ENCODE data around the gene WWOX. TPM values are rescaled to one million over a fixed set of nuclear protein-coding genes. Genes with fewer than 3 reads are reported as not detected.

Gene WWOX
- total and polyA plus RNA-seq, 2 of the 8 experiments (the other 6 are each of a cell fraction or from before 2014, with no cell fraction given): 5.4 to 16.7 TPM

- Histone ChIP-seq H2BK12ac (ENCODE audit: low read depth, low read length) (no peak overlapping the region), H2BK5ac (ENCODE audit: low read depth, low read length) (no peak overlapping the region), H2BK120ac (replicated peaks; ENCODE audit: low read depth, low read length) (no peak overlapping the region), H2AK5ac (ENCODE audit: low read depth, low read length) (no peak overlapping the region), H3K4me2 (ENCODE audit: insufficient read depth in 1 of 2, low read depth in 2 of 2, low read length in 2 of 2) (no peak overlapping the region), H3K9ac (replicated peaks in 1 of 4; ENCODE audit: extremely low read depth in 1 of 4, low read depth in 3 of 4, low read length in 3 of 4) (no peak overlapping the region), H4K91ac (replicated peaks; ENCODE audit: insufficient read length, low read length) (no peak overlapping the region), H4K20me1 (replicated peaks in 1 of 2; ENCODE audit: control insufficient read depth in 1 of 2, insufficient read depth in 2 of 2, low read length in 2 of 2) (peaks cover 0 to 3% of the 10 kb centered on the region in 2 experiments), H3K4me1 (replicated peaks in 1 of 4; ENCODE audit: control insufficient read depth in 3 of 4, insufficient read depth in 4 of 4, low read length in 3 of 4) (peaks cover 0 to 5% (median 3%) of the 10 kb centered on the region in 4 experiments; a peak in 4 of 7 replicates), H3K18ac (ENCODE audit: extremely low read depth, low read length) (no peak overlapping the region), H3K9me3 (ENCODE audit: insufficient read depth in 2 of 2, low read depth in 1 of 2, low read length in 1 of 2) (no peaks in the 10 kb centered on the region), H3K4ac (replicated peaks; ENCODE audit: insufficient read length, low read depth, low read length) (no peak overlapping the region), H3K14ac (ENCODE audit: insufficient read length) (no peak overlapping the region), H2AFZ (ENCODE audit: low read length) (no peak overlapping the region), H2BK20ac (ENCODE audit: low read length) (no peak overlapping the region), H2BK15ac (ENCODE audit: low read length) (no peak overlapping the region), H3K36me3 (ENCODE audit: control insufficient read depth in 2 of 4, insufficient read depth in 4 of 4, low read length in 3 of 4) (no peaks in the 10 kb centered on the region), H3K79me2 (ENCODE audit: control insufficient read depth in 1 of 2, insufficient read depth in 2 of 2, low read length in 2 of 2) (no peaks in the 10 kb centered on the region), H3K56ac (replicated peaks; ENCODE audit: insufficient read length, low read depth, low read length) (no peak overlapping the region), H3K27me3 (replicated peaks in 1 of 4; ENCODE audit: control insufficient read depth in 3 of 4, extremely low read depth in 1 of 4, insufficient read depth in 3 of 4, low read length in 3 of 4) (no peaks in the 10 kb centered on the region), H4K8ac (ENCODE audit: extremely low read depth, insufficient read depth, low read length) (no peak overlapping the region), H4K5ac (ENCODE audit: insufficient read length, low read depth, low read length) (no peak overlapping the region), H3K27ac (ENCODE audit: low read depth, low read length) (no peak overlapping the region), H3K79me1 (ENCODE audit: low read depth, low read length) (no peaks in the 10 kb centered on the region), H3K23me2 (ENCODE audit: low read depth, low read length) (no peaks in the 10 kb centered on the region), H3K4me3 (ENCODE audit: extremely low read depth in 1 of 4, insufficient read depth in 2 of 4, low read depth in 3 of 4, low read length in 4 of 4) (no peak overlapping the region), H3K23ac (ENCODE audit: insufficient read length) (no peak overlapping the region)
- POLR2A ChIA-PET (ENCODE audit: partially characterized antibody): no interaction called here
- no peak for TF ChIP-seq SP2 (IDR thresholded peaks at IDR 0.05; ENCODE audit: low read length)
- TF ChIP-seq EZH2 (IDR thresholded peaks at IDR 0.05; ENCODE audit: low read depth, low read length, severe bottlenecking): no peak
- TF ChIP-seq ASH2L (IDR thresholded peaks at IDR 0.05; ENCODE audit: low read length): no peak
- no peak for TF ChIP-seq BCL11A (IDR thresholded peaks at IDR 0.05; ENCODE audit: low read depth in 2 of 2, low read length in 2 of 2)
- TF ChIP-seq BRCA1 (IDR thresholded peaks at IDR 0.05; ENCODE audit: low read depth, low read length): no peak
- no peak for TF ChIP-seq POU5F1 (IDR thresholded peaks at IDR 0.05; ENCODE audit: low read depth, low read length)
- no peak for TF ChIP-seq RXRA (IDR thresholded peaks at IDR 0.05; ENCODE audit: insufficient read depth, low read depth, low read length)
- TF ChIP-seq CBX5 (IDR thresholded peaks at IDR 0.05; ENCODE audit: low read depth, low read length): no peak
- DNase-seq (ENCODE audit: low read depth in 1 of 2, low spot score in 2 of 2): no peak
- FAIRE-seq: no peak
- CTCF ChIA-PET (ENCODE audit: partially characterized antibody): interaction anchor here (1.5 kb wide), 1 partner anchor 16 kb away, joined by 7 read pairs; no protein-coding TSS in a partner anchor
- 84% methylated on average over 4 of the region's 5 CpGs; no CpG with 5 or more reads in 1 of the 2 experiments for WGBS, 2 experiments (ENCODE audit: extremely low coverage in 1 of 2, insufficient coverage in 1 of 2, insufficient read length in 1 of 2, insufficient replicate concordance in 2 of 2, low coverage in 1 of 2, low lambda C conversion rate in 2 of 2, missing lambda C conversion rate in 1 of 2)
Measured at GRCh38 chr16:78744099-78744498, 644.6 kb downstream of the WWOX start.

Measured in H1 (cell line).